HG03064 (cell line): ENCODE results near the gene EDNRB.
"Not testable (repeated sequence)": the region's sequence is repeated elsewhere in the genome, so short reads cannot be mapped to it uniquely, and the experiment has no call there.

ENCODE experiments used
- ATAC-seq: cut with Tn5 transposase; IDR thresholded peaks from one replicate; pipeline ENCODE4 v1.9.1; 2021; ENCODE audit warnings: low read depth; ENCODE audit not compliant: unreplicated experiment

Gene EDNRB

GRCh38 chr13:77848050-77848449, 70.6 kb downstream of the EDNRB start:
- not testable (repeated sequence) for ATAC-seq

- ATAC-seq = no peak
These were observed 72.5 kb downstream of the EDNRB start for GRCh38 chr13:77846173-77846572.
